Suprapubic skin (tissue), 4 donors: Measurements from ENCODE around the gene MIER2. TPM values are rescaled to one million over a fixed set of nuclear protein-coding genes. Genes with fewer than 3 reads are reported as not detected.
"Not testable (repeated sequence)": the region's sequence is repeated elsewhere in the genome, so short reads cannot be mapped to it uniquely, and the experiment has no call there.

Experiments
- DNase-seq, 2 donors: peaks; one replicate each; pipeline ENCODE4 v3.0.0-alpha.2; 2019; ENCODE audit warnings: low spot score in 2 of 2
- H3K27ac ChIP-seq: fragments of 200-600 bp; sonication (generic); one replicate; pipeline ENCODE4 v1.5.1; 2019
- H3K27me3 ChIP-seq: fragments of 200-600 bp; sonication (generic); one replicate; pipeline ENCODE4 v1.5.1; 2019
- H3K36me3 ChIP-seq: fragments of 200-600 bp; sonication (generic); one replicate; pipeline ENCODE4 v1.5.1; 2019
- H3K4me1 ChIP-seq: fragments of 200-600 bp; sonication (generic); one replicate; pipeline ENCODE4 v1.5.1; 2019
- H3K4me3 ChIP-seq: fragments of 200-600 bp; sonication (generic); one replicate; pipeline ENCODE4 v1.5.1; 2019; ENCODE audit warnings: mild to moderate bottlenecking
- H3K9me3 ChIP-seq: fragments of 200-600 bp; sonication (generic); one replicate; pipeline ENCODE4 v1.5.1; 2019
- EP300 ChIP-seq: sonication (generic); formaldehyde crosslinking; IDR thresholded peaks from one replicate; pipeline ENCODE4 v1.6.1; 2017; ENCODE audit warnings: antibody characterized with exemption
- POLR2A ChIP-seq, 2 donors: fragments of 450-650 bp; IDR thresholded peaks; one replicate each; pipeline ENCODE4 v1.6.1; 2017; ENCODE audit warnings: antibody characterized with exemption in 2 of 2, mild to moderate bottlenecking in 2 of 2, moderate library complexity in 2 of 2
- POLR2AphosphoS5 ChIP-seq, 3 donors: sonication (generic); formaldehyde crosslinking; IDR thresholded peaks; one replicate each; pipeline ENCODE4 v1.6.1; 2017; ENCODE audit warnings: antibody characterized with exemption in 3 of 3
- WGBS: methylation state at CpG from one replicate; pipeline ENCODE4 v1.1.5; 2018; 5-methylcytosine and 5-hydroxymethylcytosine counted together
- total RNA-seq, 4 donors: library from RNA; depleted of rRNA; stranded (reverse); fragments of >200 nt; gene quantifications; one replicate each; pipeline ENCODE4 v1.1.0, GENCODE V29; 2016
- TF ChIP-seq, protein P1 (sequence below), 2 donors: fragments of 200-600 bp in 1 of 2; fragments of 450-650 bp in 1 of 2; sonication (generic) in 1 of 2; IDR thresholded peaks; one replicate each; pipeline ENCODE4 v1.5.1; 2016 to 2019; ENCODE audit warnings: antibody characterized with exemption in 2 of 2, mild to moderate bottlenecking in 1 of 2, moderate library complexity in 1 of 2

MIER2 gene, protein sequence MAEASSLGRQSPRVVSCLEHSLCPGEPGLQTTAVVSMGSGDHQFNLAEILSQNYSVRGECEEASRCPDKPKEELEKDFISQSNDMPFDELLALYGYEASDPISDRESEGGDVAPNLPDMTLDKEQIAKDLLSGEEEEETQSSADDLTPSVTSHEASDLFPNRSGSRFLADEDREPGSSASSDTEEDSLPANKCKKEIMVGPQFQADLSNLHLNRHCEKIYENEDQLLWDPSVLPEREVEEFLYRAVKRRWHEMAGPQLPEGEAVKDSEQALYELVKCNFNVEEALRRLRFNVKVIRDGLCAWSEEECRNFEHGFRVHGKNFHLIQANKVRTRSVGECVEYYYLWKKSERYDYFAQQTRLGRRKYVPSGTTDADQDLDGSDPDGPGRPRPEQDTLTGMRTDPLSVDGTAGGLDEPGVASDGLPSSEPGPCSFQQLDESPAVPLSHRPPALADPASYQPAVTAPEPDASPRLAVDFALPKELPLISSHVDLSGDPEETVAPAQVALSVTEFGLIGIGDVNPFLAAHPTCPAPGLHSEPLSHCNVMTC
- total RNA-seq, result 10 to 100 TPM; 17.5 to 55.7 (median 44.8) TPM

DNA sequence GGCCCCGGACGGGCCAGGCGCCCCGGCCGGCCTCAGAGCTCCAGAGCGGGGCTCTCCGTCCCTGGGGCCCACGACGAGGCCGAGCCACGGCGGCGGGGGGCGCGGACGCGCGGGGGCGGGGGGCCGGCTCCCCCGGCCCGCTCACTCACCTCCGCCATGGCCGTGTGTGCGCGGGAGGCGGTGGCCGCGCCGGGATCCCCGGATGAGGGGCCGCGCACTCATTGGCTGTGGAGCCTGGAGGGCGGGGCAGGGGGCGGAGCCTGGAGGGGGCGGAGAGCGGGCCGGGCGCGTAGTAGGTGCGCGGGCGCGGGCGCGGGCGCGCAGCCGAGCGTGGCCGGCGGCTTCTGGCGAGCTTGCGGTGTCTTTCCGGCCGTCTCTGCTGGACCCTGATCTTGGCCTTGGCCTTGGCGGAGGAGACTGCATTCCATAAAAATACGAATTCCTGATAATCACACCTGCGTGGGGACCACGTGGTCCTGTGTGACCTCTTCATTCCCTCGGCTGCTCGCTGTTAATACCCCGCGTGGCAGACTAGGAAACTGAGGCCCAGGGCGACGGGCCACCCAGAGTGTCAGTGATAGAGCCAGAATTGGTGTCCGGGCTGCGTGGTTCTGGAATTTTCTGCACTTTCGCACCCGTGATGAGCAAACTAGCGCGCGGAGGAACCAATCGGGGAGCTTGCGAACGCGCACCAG lies at the start of gene MIER2:
TSS of gene MIER2 (minus strand) at position 172 of the 695 bp plus-strand sequence. CDS start at position 158, 14 bp downstream.
- peak within 1 kb of the TSS; percentile 88 for H3K27ac ChIP-seq
- peak within 1 kb of the TSS; percentile 90 for H3K4me3 ChIP-seq
- DNase-seq, result peak in 1 of 2 donors; percentile 87
- TF ChIP-seq, protein P1, sequence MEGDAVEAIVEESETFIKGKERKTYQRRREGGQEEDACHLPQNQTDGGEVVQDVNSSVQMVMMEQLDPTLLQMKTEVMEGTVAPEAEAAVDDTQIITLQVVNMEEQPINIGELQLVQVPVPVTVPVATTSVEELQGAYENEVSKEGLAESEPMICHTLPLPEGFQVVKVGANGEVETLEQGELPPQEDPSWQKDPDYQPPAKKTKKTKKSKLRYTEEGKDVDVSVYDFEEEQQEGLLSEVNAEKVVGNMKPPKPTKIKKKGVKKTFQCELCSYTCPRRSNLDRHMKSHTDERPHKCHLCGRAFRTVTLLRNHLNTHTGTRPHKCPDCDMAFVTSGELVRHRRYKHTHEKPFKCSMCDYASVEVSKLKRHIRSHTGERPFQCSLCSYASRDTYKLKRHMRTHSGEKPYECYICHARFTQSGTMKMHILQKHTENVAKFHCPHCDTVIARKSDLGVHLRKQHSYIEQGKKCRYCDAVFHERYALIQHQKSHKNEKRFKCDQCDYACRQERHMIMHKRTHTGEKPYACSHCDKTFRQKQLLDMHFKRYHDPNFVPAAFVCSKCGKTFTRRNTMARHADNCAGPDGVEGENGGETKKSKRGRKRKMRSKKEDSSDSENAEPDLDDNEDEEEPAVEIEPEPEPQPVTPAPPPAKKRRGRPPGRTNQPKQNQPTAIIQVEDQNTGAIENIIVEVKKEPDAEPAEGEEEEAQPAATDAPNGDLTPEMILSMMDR (IDR thresholded peaks at IDR 0.05), result no peak
- TF ChIP-seq POLR2A (IDR thresholded peaks at IDR 0.05) (no peak), POLR2AphosphoS5 (IDR thresholded peaks at IDR 0.05) (no peak), EP300 (no peak)
- 38% methylated on average over 9 of the region's 77 CpGs for WGBS
- no peaks in the 10 kb centered on the region for H3K9me3 ChIP-seq
- H3K4me1 ChIP-seq, result peaks cover 41% of the 10 kb centered on the region
- no peaks in the 10 kb centered on the region for H3K36me3 ChIP-seq
- no peaks in the 10 kb centered on the region for H3K27me3 ChIP-seq

DNA sequence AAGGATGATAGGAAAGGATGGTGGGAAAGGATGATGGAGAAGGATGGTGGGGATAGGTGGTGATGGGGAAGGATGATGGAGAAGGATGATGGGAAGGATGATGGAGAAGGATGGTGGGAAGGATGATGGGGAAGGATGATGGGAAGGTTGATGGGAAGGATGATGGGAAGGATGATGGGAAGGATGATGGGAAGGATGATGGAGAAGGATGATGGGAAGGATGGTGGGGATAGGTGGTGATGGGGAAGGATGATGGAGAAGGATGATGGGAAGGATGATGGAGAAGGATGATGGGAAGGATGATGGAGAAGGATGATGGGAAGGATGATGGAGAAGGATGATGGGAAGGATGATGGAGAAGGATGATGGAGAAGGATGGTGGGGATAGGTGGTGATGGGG lies 49.0 kb upstream of the MIER2 start:
- not testable (repeated sequence) for H3K4me3 ChIP-seq, H3K36me3 ChIP-seq, H3K4me1 ChIP-seq, DNase-seq, H3K9me3 ChIP-seq, H3K27ac ChIP-seq
- H3K27me3 ChIP-seq, result peaks cover 19% of the 10 kb centered on the region

DNA sequence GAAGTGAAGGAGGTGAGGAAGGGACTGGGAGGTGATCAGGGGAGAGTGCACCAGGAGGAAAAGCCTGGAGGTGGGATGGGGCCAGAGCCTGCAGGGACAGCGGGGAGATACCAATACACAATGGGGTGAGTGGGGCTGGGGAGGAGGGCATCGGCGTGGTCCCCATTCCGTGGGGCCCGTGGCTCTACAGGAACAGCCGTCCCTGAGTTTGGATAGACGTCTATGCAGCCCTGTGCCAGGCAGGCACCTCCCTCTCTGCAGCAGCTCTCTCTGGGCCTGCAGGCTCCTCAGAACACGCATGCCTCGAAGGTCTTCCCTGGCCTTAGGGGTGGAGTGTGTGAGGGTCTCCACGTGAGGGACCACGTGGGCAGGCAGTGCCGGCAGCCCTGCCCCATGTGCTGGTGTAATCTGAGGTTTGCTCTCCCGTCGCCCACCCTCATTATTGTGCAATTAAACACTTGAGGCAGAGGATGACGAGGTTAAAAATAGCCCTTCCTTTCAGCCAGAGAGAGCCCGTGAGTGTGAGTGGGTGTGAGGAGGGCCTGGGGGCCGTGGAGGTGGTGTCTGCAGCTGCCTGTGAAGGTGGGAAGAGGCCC lies 47.9 kb upstream of the MIER2 start:
- TF ChIP-seq POLR2A (IDR thresholded peaks at IDR 0.05), result no peak
- TF ChIP-seq POLR2AphosphoS5 (IDR thresholded peaks at IDR 0.05), result no peak
- TF ChIP-seq, protein P1 (IDR thresholded peaks at IDR 0.05), result no peak
- no peak for TF ChIP-seq EP300
- 62% methylated on average over 9 of the region's 17 CpGs for WGBS
- DNase-seq, result peak in 1 of 2 donors; percentile 44
- H3K27ac ChIP-seq, result no peak overlapping the region
- H3K9me3 ChIP-seq, result no peaks in the 10 kb centered on the region
- H3K4me3 ChIP-seq, result no peak overlapping the region
- no peaks in the 10 kb centered on the region for H3K4me1 ChIP-seq
- H3K36me3 ChIP-seq, result no peaks in the 10 kb centered on the region
- peaks cover 18% of the 10 kb centered on the region for H3K27me3 ChIP-seq

DNA sequence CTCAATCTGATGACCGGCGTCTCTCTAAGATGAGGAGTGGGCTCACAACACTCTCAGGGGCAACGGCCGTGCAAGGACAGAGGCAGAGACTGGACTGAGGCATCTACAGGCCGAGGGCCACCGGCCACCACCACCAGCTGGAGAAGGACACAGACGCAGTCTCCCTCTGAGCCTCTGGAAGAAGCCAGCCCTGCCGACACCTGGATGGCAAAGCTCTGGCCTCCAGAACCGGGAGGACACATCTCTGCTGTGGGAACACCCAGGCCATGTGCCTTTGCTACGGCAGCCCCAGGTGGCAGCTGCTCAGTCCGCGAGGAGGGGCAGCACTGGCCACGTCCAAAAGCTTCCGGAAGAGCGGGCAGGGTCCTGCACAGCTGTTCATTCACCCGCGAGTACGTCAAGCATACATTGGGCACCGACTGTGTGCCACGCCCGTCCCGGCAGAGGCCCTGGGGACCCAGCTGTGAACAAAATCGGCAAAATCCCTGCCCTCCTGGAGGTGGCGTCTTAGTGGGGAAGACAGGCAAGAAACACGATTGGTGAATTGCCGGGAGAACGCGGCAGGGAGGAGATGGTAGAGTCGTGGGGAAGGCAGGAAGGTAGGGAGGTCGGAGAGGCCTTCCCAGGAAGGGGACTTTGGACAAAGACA lies 47.3 kb upstream of the MIER2 start:
- Histone ChIP-seq H3K4me3 (no peak overlapping the region), H3K36me3 (no peaks in the 10 kb centered on the region), H3K27ac (no peak overlapping the region), H3K4me1 (no peaks in the 10 kb centered on the region), H3K9me3 (no peaks in the 10 kb centered on the region), H3K27me3 (peaks cover 18% of the 10 kb centered on the region)
- WGBS, result 81% methylated on average over 27 of the region's 30 CpGs
- peak in 1 of 2 donors; percentile 48 for DNase-seq
- TF ChIP-seq POLR2A (IDR thresholded peaks at IDR 0.05), result no peak

DNA sequence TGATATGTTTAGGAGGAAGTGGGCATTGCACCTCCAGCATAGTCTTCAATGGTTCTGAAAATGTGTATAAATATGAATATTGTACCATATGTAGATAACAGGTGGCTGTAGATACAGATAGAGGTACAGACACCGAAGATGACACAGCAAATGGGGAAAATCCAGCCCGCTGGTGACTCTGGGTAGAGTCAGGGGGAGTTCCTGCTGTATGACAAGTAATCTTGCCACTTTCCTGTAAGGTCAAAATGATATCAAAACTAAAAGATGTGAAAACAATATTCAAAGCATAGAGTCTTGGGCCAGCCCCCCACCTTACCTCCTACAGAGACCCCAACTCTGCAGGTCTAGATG lies 46.6 kb upstream of the MIER2 start:
- 88% methylated on average over 2 of the region's 2 CpGs for WGBS
- Histone ChIP-seq H3K4me3 (no peak overlapping the region), H3K27ac (no peak overlapping the region), H3K27me3 (peaks cover 18% of the 10 kb centered on the region), H3K36me3 (no peaks in the 10 kb centered on the region), H3K4me1 (no peaks in the 10 kb centered on the region), H3K9me3 (no peaks in the 10 kb centered on the region)
- TF ChIP-seq, protein P1 (IDR thresholded peaks at IDR 0.05), result no peak
- TF ChIP-seq POLR2AphosphoS5 (IDR thresholded peaks at IDR 0.05) (no peak), POLR2A (IDR thresholded peaks at IDR 0.05) (no peak), EP300 (no peak)
- no peak for DNase-seq
